Effector memory CD4-positive, alpha-beta T cell (primary cell): Measurements from ENCODE around the gene INSRR.

Experiments
- DNase-seq, 3 donors: peaks; one replicate each; pipeline ENCODE4 v3.0.0-alpha.2; 2020
- H3K27ac ChIP-seq: 2 replicates; pipeline ENCODE4 v1.7.0; 2013; ENCODE audit warnings: mild to moderate bottlenecking, low read length, moderate library complexity; ENCODE audit not compliant: insufficient read depth, poor library complexity, severe bottlenecking
- H3K27me3 ChIP-seq: replicated peaks from 2 replicates; pipeline ENCODE4 v1.7.0; 2013; ENCODE audit warnings: mild to moderate bottlenecking, low read length; ENCODE audit not compliant: insufficient read depth, control insufficient read depth, poor library complexity, severe bottlenecking
- H3K36me3 ChIP-seq: 2 replicates; pipeline ENCODE4 v1.7.0; 2013; ENCODE audit warnings: mild to moderate bottlenecking, low read length, moderate library complexity; ENCODE audit not compliant: control insufficient read depth, insufficient read depth
- H3K4me1 ChIP-seq: 2 replicates; pipeline ENCODE4 v1.7.0; 2013; ENCODE audit warnings: low read length, mild to moderate bottlenecking; ENCODE audit not compliant: control insufficient read depth, insufficient read depth, poor library complexity, severe bottlenecking
- H3K4me3 ChIP-seq: 2 replicates; pipeline ENCODE4 v1.7.0; 2013; ENCODE audit warnings: low read length, low read depth, mild to moderate bottlenecking; ENCODE audit not compliant: insufficient read depth, poor library complexity, severe bottlenecking
- H3K9me3 ChIP-seq: 2 replicates; pipeline ENCODE4 v1.7.0; 2013; ENCODE audit warnings: mild to moderate bottlenecking, low read length, moderate library complexity; ENCODE audit not compliant: control insufficient read depth

The INSRR gene

GRCh38 chr1:156844102-156844501 lies 14.8 kb downstream of the INSRR start:
- Histone ChIP-seq H3K4me3 (no peak overlapping the region), H3K9me3 (no peaks in the 10 kb centered on the region), H3K4me1 (peaks cover 21% of the 10 kb centered on the region), H3K27me3 (peaks cover 12% of the 10 kb centered on the region), H3K36me3 (no peaks in the 10 kb centered on the region), H3K27ac (no peak overlapping the region)
- no peak for DNase-seq

GRCh38 chr1:156842618-156843300 lies 16.2 kb downstream of the INSRR start:
- H3K36me3 ChIP-seq: no peaks in the 10 kb centered on the region
- DNase-seq: no peak
- H3K27ac ChIP-seq: no peak overlapping the region
- H3K27me3 ChIP-seq: peaks cover 12% of the 10 kb centered on the region
- H3K4me3 ChIP-seq: no peak overlapping the region
- H3K4me1 ChIP-seq: peaks cover 9% of the 10 kb centered on the region
- no peaks in the 10 kb centered on the region for H3K9me3 ChIP-seq

GRCh38 chr1:156841295-156841855 lies 17.5 kb downstream of the INSRR start:
- Histone ChIP-seq H3K9me3 (no peaks in the 10 kb centered on the region), H3K27ac (no peak overlapping the region), H3K4me3 (no peak overlapping the region), H3K36me3 (no peaks in the 10 kb centered on the region), H3K27me3 (peaks cover 12% of the 10 kb centered on the region), H3K4me1 (peaks cover 9% of the 10 kb centered on the region)
- no peak for DNase-seq

- Histone ChIP-seq H3K27ac (no peak overlapping the region), H3K27me3 (peaks cover 12% of the 10 kb centered on the region), H3K36me3 (no peaks in the 10 kb centered on the region), H3K4me3 (no peak overlapping the region), H3K4me1 (peaks cover 11% of the 10 kb centered on the region), H3K9me3 (no peaks in the 10 kb centered on the region)
- no peak for DNase-seq
These were observed 18.0 kb downstream of the INSRR start for GRCh38 chr1:156840898-156841279.

- Histone ChIP-seq H3K36me3 (no peaks in the 10 kb centered on the region), H3K9me3 (no peaks in the 10 kb centered on the region), H3K27me3 (peaks cover 12% of the 10 kb centered on the region), H3K4me1 (peaks cover 8% of the 10 kb centered on the region), H3K27ac (no peak overlapping the region), H3K4me3 (no peak overlapping the region)
- DNase-seq: no peak
These were observed 18.6 kb downstream of the INSRR start for GRCh38 chr1:156840186-156840897.

GRCh38 chr1:156839426-156840109 lies 19.3 kb downstream of the INSRR start:
- no peak overlapping the region for H3K27ac ChIP-seq
- H3K36me3 ChIP-seq: no peaks in the 10 kb centered on the region
- no peaks in the 10 kb centered on the region for H3K9me3 ChIP-seq
- DNase-seq: no peak
- peaks cover 12% of the 10 kb centered on the region for H3K27me3 ChIP-seq
- H3K4me3 ChIP-seq: no peak overlapping the region
- peaks cover 2% of the 10 kb centered on the region for H3K4me1 ChIP-seq

GRCh38 chr1:156838972-156839371 lies 19.9 kb downstream of the INSRR start:
- no peak overlapping the region for H3K27ac ChIP-seq
- peaks cover 7% of the 10 kb centered on the region for H3K27me3 ChIP-seq
- no peaks in the 10 kb centered on the region for H3K9me3 ChIP-seq
- DNase-seq: peak in 2 of 3 donors; percentile 29 to 32
- H3K4me1 ChIP-seq: peaks cover 2% of the 10 kb centered on the region
- no peaks in the 10 kb centered on the region for H3K36me3 ChIP-seq
- H3K4me3 ChIP-seq: no peak overlapping the region

- no peaks in the 10 kb centered on the region for H3K9me3 ChIP-seq
- no peak for DNase-seq
- H3K4me3 ChIP-seq: no peak overlapping the region
- no peaks in the 10 kb centered on the region for H3K36me3 ChIP-seq
- H3K27me3 ChIP-seq: no peaks in the 10 kb centered on the region
- no peak overlapping the region for H3K27ac ChIP-seq
- H3K4me1 ChIP-seq: peaks cover 2% of the 10 kb centered on the region
These were observed 22.0 kb downstream of the INSRR start for GRCh38 chr1:156836892-156837291.

GRCh38 chr1:156836041-156836654 lies 22.8 kb downstream of the INSRR start:
- no peak overlapping the region for H3K4me3 ChIP-seq
- no peaks in the 10 kb centered on the region for H3K9me3 ChIP-seq
- peak in 1 of 3 donors; percentile 22 for DNase-seq
- H3K27me3 ChIP-seq: no peaks in the 10 kb centered on the region
- no peak overlapping the region for H3K27ac ChIP-seq
- no peaks in the 10 kb centered on the region for H3K36me3 ChIP-seq
- H3K4me1 ChIP-seq: peaks cover 2% of the 10 kb centered on the region
